ENCODE measurements around the gene FN3K. TPM values are rescaled to one million over a fixed set of nuclear protein-coding genes. Genes with fewer than 3 reads are reported as not detected.

FN3K gene
- total and polyA plus RNA-seq, 5 donors: 43.2 to 66.8 (median 60.3) TPM

- ATAC-seq: no peak
- H3K27ac ChIP-seq (ENCODE audit: low read length): no peak overlapping the region
- peaks cover 4% of the 10 kb centered on the region for H3K4me1 ChIP-seq (ENCODE audit: control insufficient read depth, insufficient read depth, low read length)
- H3K9me3 ChIP-seq (ENCODE audit: control insufficient read depth, low read length): no peaks in the 10 kb centered on the region
- DNase-seq: peak in 1 of 3 donors; percentile 32
- H3K4me3 ChIP-seq (ENCODE audit: low read length): no peak overlapping the region
- intact Hi-C loops (cut with DNase I): no loop called here
- WGBS: 91% methylated on average over 19 of the region's 19 CpGs
- no peaks in the 10 kb centered on the region for H3K27me3 ChIP-seq (ENCODE audit: control insufficient read depth, insufficient read depth)
These were observed 15.2 kb upstream of the FN3K start for GRCh38 chr17:82720204-82720603.

GRCh38 chr17:82722341-82723013 is 12.9 kb upstream of the FN3K start:
- Histone ChIP-seq H3K27ac (ENCODE audit: low read length) (no peak overlapping the region), H3K4me3 (ENCODE audit: low read length) (no peak overlapping the region), H3K4me1 (ENCODE audit: control insufficient read depth, insufficient read depth, low read length) (peaks cover 4% of the 10 kb centered on the region), H3K27me3 (ENCODE audit: control insufficient read depth, insufficient read depth) (no peaks in the 10 kb centered on the region), H3K9me3 (ENCODE audit: control insufficient read depth, low read length) (no peaks in the 10 kb centered on the region)
- DNase-seq (peak in 1 of 3 donors; percentile 9), ATAC-seq (no peak)
- intact Hi-C loops (cut with DNase I): no loop called here
- WGBS: 83% methylated on average over 19 of the region's 19 CpGs

- Histone ChIP-seq H3K9me3 (ENCODE audit: control insufficient read depth, low read length) (no peaks in the 10 kb centered on the region), H3K27me3 (ENCODE audit: control insufficient read depth, insufficient read depth) (no peaks in the 10 kb centered on the region), H3K27ac (ENCODE audit: low read length) (no peak overlapping the region), H3K4me1 (ENCODE audit: control insufficient read depth, insufficient read depth, low read length) (no peaks in the 10 kb centered on the region), H3K4me3 (ENCODE audit: low read length) (no peak overlapping the region)
- ATAC-seq: no peak
- peak in 1 of 3 donors; percentile 40 for DNase-seq
- intact Hi-C loops (cut with DNase I): no loop called here
- WGBS: 93% methylated on average over 26 of the region's 26 CpGs
These were observed 12.1 kb upstream of the FN3K start for GRCh38 chr17:82723169-82723807.

- Histone ChIP-seq H3K4me1 (ENCODE audit: control insufficient read depth, insufficient read depth, low read length) (no peaks in the 10 kb centered on the region), H3K4me3 (ENCODE audit: low read length) (no peak overlapping the region), H3K27me3 (ENCODE audit: control insufficient read depth, insufficient read depth) (no peaks in the 10 kb centered on the region), H3K27ac (ENCODE audit: low read length) (no peak overlapping the region), H3K9me3 (ENCODE audit: control insufficient read depth, low read length) (no peaks in the 10 kb centered on the region)
- 96% methylated on average over 10 of the region's 10 CpGs for WGBS
- intact Hi-C loops (cut with DNase I): no loop called here
- ATAC-seq (no peak), DNase-seq (peak in 1 of 3 donors; percentile 14)
These were observed 9.0 kb upstream of the FN3K start for GRCh38 chr17:82726427-82726826.

- peak in 1 of 2 donors; percentile 23 for ATAC-seq
- Histone ChIP-seq H3K4me3 (ENCODE audit: low read length) (no peak overlapping the region), H3K4me1 (ENCODE audit: control insufficient read depth, insufficient read depth, low read length) (no peaks in the 10 kb centered on the region), H3K27me3 (ENCODE audit: control insufficient read depth, insufficient read depth) (no peaks in the 10 kb centered on the region), H3K27ac (ENCODE audit: low read length) (no peak overlapping the region), H3K9me3 (ENCODE audit: control insufficient read depth, low read length) (no peaks in the 10 kb centered on the region)
- WGBS: 88% methylated on average over 48 of the region's 48 CpGs
- intact Hi-C loops (cut with DNase I): no loop called here
- peak in 1 of 3 donors; percentile 48 for DNase-seq
These were observed 5.7 kb upstream of the FN3K start for GRCh38 chr17:82729479-82730260.

- Histone ChIP-seq H3K4me1 (ENCODE audit: control insufficient read depth, insufficient read depth, low read length) (no peaks in the 10 kb centered on the region), H3K27ac (ENCODE audit: low read length) (no peak overlapping the region), H3K4me3 (ENCODE audit: low read length) (no peak overlapping the region), H3K9me3 (ENCODE audit: control insufficient read depth, low read length) (no peaks in the 10 kb centered on the region), H3K27me3 (ENCODE audit: control insufficient read depth, insufficient read depth) (no peaks in the 10 kb centered on the region)
- intact Hi-C loops (cut with DNase I): no loop called here
- ATAC-seq: no peak
- WGBS: 94% methylated on average over 13 of the region's 13 CpGs
- DNase-seq: peak in 1 of 3 donors; percentile 36
These were observed 3.2 kb upstream of the FN3K start for GRCh38 chr17:82732118-82732743.

- Histone ChIP-seq H3K27me3 (ENCODE audit: control insufficient read depth, insufficient read depth) (no peaks in the 10 kb centered on the region), H3K4me3 (ENCODE audit: low read length) (peak overlapping the region; percentile 74), H3K9me3 (ENCODE audit: control insufficient read depth, low read length) (no peaks in the 10 kb centered on the region), H3K27ac (ENCODE audit: low read length) (peak overlapping the region; percentile 16), H3K4me1 (ENCODE audit: control insufficient read depth, insufficient read depth, low read length) (no peaks in the 10 kb centered on the region)
- intact Hi-C loops (cut with DNase I): no loop called here
- 72% methylated on average over 18 of the region's 18 CpGs for WGBS
- no peak for ATAC-seq
- peak in 2 of 3 donors; percentile 51 to 55 for DNase-seq
These were observed 1.2 kb downstream of the FN3K start for GRCh38 chr17:82736511-82737185.

- Histone ChIP-seq H3K27me3 (ENCODE audit: control insufficient read depth, insufficient read depth) (no peaks in the 10 kb centered on the region), H3K4me3 (ENCODE audit: low read length) (no peak overlapping the region), H3K4me1 (ENCODE audit: control insufficient read depth, insufficient read depth, low read length) (no peaks in the 10 kb centered on the region), H3K9me3 (ENCODE audit: control insufficient read depth, low read length) (no peaks in the 10 kb centered on the region), H3K27ac (ENCODE audit: low read length) (peak overlapping the region; percentile 60)
- DNase-seq: peak; percentile 75 to 89 (median 84)
- intact Hi-C loops (cut with DNase I): no loop called here
- ATAC-seq: peak; percentile 83 to 84
- 51% methylated on average over 26 of the region's 26 CpGs for WGBS
These were observed 2.8 kb downstream of the FN3K start for GRCh38 chr17:82737967-82738877.

GRCh38 chr17:82740906-82741759 is 5.7 kb downstream of the FN3K start:
- H3K27ac ChIP-seq (ENCODE audit: low read length): no peak overlapping the region
- H3K4me3 ChIP-seq (ENCODE audit: low read length): no peak overlapping the region
- H3K4me1 ChIP-seq (ENCODE audit: control insufficient read depth, insufficient read depth, low read length): no peaks in the 10 kb centered on the region
- WGBS: 98% methylated on average over 10 of the region's 10 CpGs
- H3K27me3 ChIP-seq (ENCODE audit: control insufficient read depth, insufficient read depth): no peaks in the 10 kb centered on the region
- no peak for ATAC-seq
- no peak for DNase-seq
- intact Hi-C loops (cut with DNase I): no loop called here
- H3K9me3 ChIP-seq (ENCODE audit: control insufficient read depth, low read length): no peaks in the 10 kb centered on the region
